ENCODE results near the gene HOMER1.
A peak's percentile ranks its signal among the peaks of the same experiment; 100 is the strongest.
"Not testable (repeated sequence)": the region's sequence is repeated elsewhere in the genome, so short reads cannot be mapped to it uniquely, and the experiment has no call there.

The HOMER1 gene

GRCh38 chr5:79516331-79516730 lies 2.4 kb upstream of the HOMER1 start:
- DNase-seq: not testable (repeated sequence)

- peak; percentile 88 to 89 for DNase-seq
These were observed 614 bp upstream of the HOMER1 start for GRCh38 chr5:79514391-79515105.

GRCh38 chr5:79513308-79513703 lies 628 bp downstream of the HOMER1 start:
- no peak for DNase-seq

GRCh38 chr5:79512471-79513307 lies 1.2 kb downstream of the HOMER1 start:
- DNase-seq: peak in 1 of 2 donors; percentile 13

GRCh38 chr5:79512049-79512448 lies 1.9 kb downstream of the HOMER1 start:
- no peak for DNase-seq

- no peak for DNase-seq
These were observed 3.3 kb downstream of the HOMER1 start for GRCh38 chr5:79510638-79511037.

GRCh38 chr5:79509244-79509885 lies 4.6 kb downstream of the HOMER1 start:
- no peak for DNase-seq

- DNase-seq: no peak
These were observed 5.1 kb downstream of the HOMER1 start for GRCh38 chr5:79508794-79509193.

GRCh38 chr5:79508354-79508753 lies 5.6 kb downstream of the HOMER1 start:
- DNase-seq: no peak

GRCh38 chr5:79507251-79508205 lies 6.4 kb downstream of the HOMER1 start:
- no peak for DNase-seq

GRCh38 chr5:79505138-79505537 lies 8.8 kb downstream of the HOMER1 start:
- no peak for DNase-seq

GRCh38 chr5:79503794-79504495 lies 10.0 kb downstream of the HOMER1 start:
- no peak for DNase-seq

- DNase-seq: no peak
These were observed 14.2 kb downstream of the HOMER1 start for GRCh38 chr5:79499640-79500273.

GRCh38 chr5:79495311-79495710 lies 18.6 kb downstream of the HOMER1 start:
- DNase-seq: no peak

- no peak for DNase-seq
These were observed 20.2 kb downstream of the HOMER1 start for GRCh38 chr5:79493596-79494345.

- DNase-seq: no peak
These were observed 22.1 kb downstream of the HOMER1 start for GRCh38 chr5:79491690-79492317.

GRCh38 chr5:79490323-79490936 lies 23.5 kb downstream of the HOMER1 start:
- no peak for DNase-seq

- no peak for DNase-seq
These were observed 24.2 kb downstream of the HOMER1 start for GRCh38 chr5:79489773-79490172.

- DNase-seq: no peak
These were observed 25.2 kb downstream of the HOMER1 start for GRCh38 chr5:79488775-79489174.

- DNase-seq: no peak
These were observed 25.9 kb downstream of the HOMER1 start for GRCh38 chr5:79488058-79488457.

Data from stimulated activated CD4-positive, alpha-beta T cell treated with anti-CD3 and anti-CD28 coated beads, Interleukin-2, amount 100 ng/mL, for 24 hours (primary cell).